Esophagus (tissue), 2 donors: ENCODE results near the gene ZNF26. TPM values are rescaled to one million over a fixed set of nuclear protein-coding genes. Genes with fewer than 3 reads are reported as not detected.
"Not testable (repeated sequence)": the region's sequence is repeated elsewhere in the genome, so short reads cannot be mapped to it uniquely, and the experiment has no call there.

Experiments
- H3K27ac ChIP-seq, 2 donors: one replicate each; pipeline ENCODE4 v1.5.1; 2013; ENCODE audit warnings: low read depth in 2 of 2, mild to moderate bottlenecking in 2 of 2, inconsistent platforms in 1 of 2, low read length in 1 of 2, moderate library complexity in 1 of 2
- H3K27me3 ChIP-seq, 2 donors: one replicate each; pipeline ENCODE4 v1.6.1; 2013; ENCODE audit warnings: low read length in 2 of 2, control low read depth in 1 of 2, mild to moderate bottlenecking in 1 of 2; ENCODE audit not compliant: insufficient read depth in 2 of 2, control insufficient read depth in 1 of 2
- H3K36me3 ChIP-seq, 2 donors: one replicate each; pipeline ENCODE4 v1.6.1; 2013; ENCODE audit warnings: low read length in 1 of 2; ENCODE audit not compliant: control insufficient read depth in 2 of 2, insufficient read depth in 2 of 2
- H3K4me1 ChIP-seq, 2 donors: one replicate each; pipeline ENCODE4 v1.6.1; 2013; ENCODE audit warnings: low read length in 1 of 2; ENCODE audit not compliant: control insufficient read depth in 2 of 2, insufficient read depth in 2 of 2
- H3K4me3 ChIP-seq, 2 donors: one replicate each; pipeline ENCODE4 v1.5.1; 2013; ENCODE audit warnings: low read length in 2 of 2, mild to moderate bottlenecking in 2 of 2, low read depth in 1 of 2, moderate library complexity in 1 of 2
- H3K9me3 ChIP-seq, 2 donors: one replicate each; pipeline ENCODE4 v1.6.1; 2013; ENCODE audit warnings: mild to moderate bottlenecking in 2 of 2, low read depth in 1 of 2, low read length in 1 of 2, moderate library complexity in 1 of 2; ENCODE audit not compliant: control insufficient read depth in 2 of 2, insufficient read depth in 1 of 2
- WGBS, 2 donors: extraction: QIAGEN DNeasy Blood & Tissue Kit; methylation state at CpG; one replicate each; pipeline ENCODE4 v1.1.7; 2013; 5-methylcytosine and 5-hydroxymethylcytosine counted together
- polyA plus RNA-seq, 2 donors: library from polyadenylated mRNA; stranded (reverse); fragments of 200-250 nt; gene quantifications; one replicate each; pipeline ENCODE4 v1.2.3, GENCODE V29; 2013
- donor health status: healthy with polysubstance abuse.
- donor health status: Bipolar disorder and iron deficiency.

ZNF26 gene
- polyA plus RNA-seq, 2 donors = 2.8 to 3.4 TPM

- Histone ChIP-seq H3K9me3 (peaks cover 11 to 30% of the 10 kb centered on the region in 2 donors), H3K36me3 (peaks cover 0 to 10% of the 10 kb centered on the region in 2 donors), H3K27me3 (no peaks in the 10 kb centered on the region), H3K4me1 (peaks cover 0 to 2% of the 10 kb centered on the region in 2 donors), H3K27ac (peak overlapping the region; percentile 88 to 89), H3K4me3 (peak overlapping the region; percentile 68 to 77)
- WGBS, 2 donors = 13 to 18% methylated on average over 39 of the region's 39 CpGs
Measured at GRCh38 chr12:132955094-132956010, 30.8 kb upstream of the ZNF26 start.

- peaks cover 0 to 2% of the 10 kb centered on the region in 2 donors for H3K4me1 ChIP-seq
- H3K9me3 ChIP-seq = peaks cover 11 to 22% of the 10 kb centered on the region in 2 donors
- H3K4me3 ChIP-seq = peak within 1 kb of the TSS; percentile 68 to 77
- H3K27ac ChIP-seq = peak within 1 kb of the TSS; percentile 88 to 89
- H3K27me3 ChIP-seq = no peaks in the 10 kb centered on the region
- peaks cover 0 to 4% of the 10 kb centered on the region in 2 donors for H3K36me3 ChIP-seq
- 1 to 2% methylated on average over 60 to 67 of the region's 67 CpGs for WGBS, 2 donors
Measured at GRCh38 chr12:132956011-132956788, 30.0 kb upstream of the ZNF26 start, which contains the start of gene ZNF605. Gene ZNF605, minus strand, starts transcription at chr12:132956306. Its CDS starts 10,671 bp downstream, at chr12:132945635.

GRCh38 chr12:132961790-132962189, 24.4 kb upstream of the ZNF26 start:
- H3K36me3 ChIP-seq = not testable (repeated sequence)

GRCh38 chr12:132963947-132964346, 22.2 kb upstream of the ZNF26 start:
- not testable (repeated sequence) for H3K27ac ChIP-seq, H3K4me1 ChIP-seq, H3K27me3 ChIP-seq, H3K36me3 ChIP-seq, H3K4me3 ChIP-seq
- 50 to 68% methylated on average over 10 of the region's 10 CpGs for WGBS, 2 donors
- peaks cover 6 to 18% of the 10 kb centered on the region in 2 donors for H3K9me3 ChIP-seq

More at GRCh38 chr12:132961790-132962189, 24.4 kb upstream of the ZNF26 start:
- WGBS, 2 donors = 99% methylated on average over 14 of the region's 14 CpGs
- not testable (repeated sequence) for H3K9me3 ChIP-seq, H3K27ac ChIP-seq, H3K4me1 ChIP-seq, H3K27me3 ChIP-seq, H3K4me3 ChIP-seq

GRCh38 chr12:132965796-132966195, 20.4 kb upstream of the ZNF26 start:
- WGBS, 2 donors = 95 to 97% methylated on average over 12 of the region's 12 CpGs
- Histone ChIP-seq H3K9me3 (peaks cover 6 to 18% of the 10 kb centered on the region in 2 donors), H3K36me3 (no peaks in the 10 kb centered on the region), H3K27ac (no peak overlapping the region), H3K4me1 (no peaks in the 10 kb centered on the region), H3K4me3 (no peak overlapping the region), H3K27me3 (no peaks in the 10 kb centered on the region)

GRCh38 chr12:132966676-132967415, 19.3 kb upstream of the ZNF26 start:
- Histone ChIP-seq H3K9me3 (peaks cover 6 to 18% of the 10 kb centered on the region in 2 donors), H3K27ac (no peak overlapping the region)

GRCh38 chr12:132967736-132968135, 18.4 kb upstream of the ZNF26 start:
- Histone ChIP-seq H3K27me3 (no peaks in the 10 kb centered on the region), H3K36me3 (no peaks in the 10 kb centered on the region), H3K4me1 (no peaks in the 10 kb centered on the region), H3K27ac (no peak overlapping the region), H3K4me3 (no peak overlapping the region), H3K9me3 (peaks cover 6 to 18% of the 10 kb centered on the region in 2 donors)
- WGBS, 2 donors = 90 to 93% methylated on average over 20 to 21 of the region's 21 CpGs

More at GRCh38 chr12:132966676-132967415, 19.3 kb upstream of the ZNF26 start:
- WGBS, 2 donors = 94 to 97% methylated on average over 12 of the region's 12 CpGs
- Histone ChIP-seq H3K4me1 (no peaks in the 10 kb centered on the region), H3K4me3 (no peak overlapping the region), H3K27me3 (no peaks in the 10 kb centered on the region), H3K36me3 (no peaks in the 10 kb centered on the region)

GRCh38 chr12:132972374-132972773, 13.8 kb upstream of the ZNF26 start:
- Histone ChIP-seq H3K27me3 (no peaks in the 10 kb centered on the region), H3K4me1 (no peaks in the 10 kb centered on the region), H3K36me3 (no peaks in the 10 kb centered on the region), H3K4me3 (no peak overlapping the region), H3K27ac (no peak overlapping the region), H3K9me3 (peaks cover 0 to 7% of the 10 kb centered on the region in 2 donors)
- 55 to 72% methylated on average over 1 of the region's 1 CpG for WGBS, 2 donors

- H3K4me3 ChIP-seq, H3K27me3 ChIP-seq, H3K27ac ChIP-seq, H3K9me3 ChIP-seq, H3K4me1 ChIP-seq, H3K36me3 ChIP-seq: not testable (repeated sequence)
- 36 to 37% methylated on average over 13 of the region's 13 CpGs for WGBS, 2 donors
Measured at GRCh38 chr12:132976870-132977269, 9.3 kb upstream of the ZNF26 start.
